NCI-H2171 treated with DMSO at 0.1 percent for 48 hours (cell line): ENCODE results near the gene SOBP.

Experiments
- DNase-seq: peaks from one replicate; lab custom pipeline; 2025; lab: John Stamatoyannopoulos, UW

SOBP gene

GRCh38 chr6:107658920-107659865, 169.3 kb downstream of the SOBP start:
- peak; percentile 50 for DNase-seq

GRCh38 chr6:107660839-107661238, 170.9 kb downstream of the SOBP start:
- no peak for DNase-seq

GRCh38 chr6:107661291-107661690, 171.4 kb downstream of the SOBP start:
- DNase-seq = no peak

- no peak for DNase-seq
These were observed 172.4 kb downstream of the SOBP start for GRCh38 chr6:107662333-107662732.

GRCh38 chr6:107663308-107663707, 173.4 kb downstream of the SOBP start:
- no peak for DNase-seq

- no peak for DNase-seq
These were observed 175.5 kb downstream of the SOBP start for GRCh38 chr6:107665382-107665781.

GRCh38 chr6:107666084-107666980, 176.4 kb downstream of the SOBP start:
- peak; percentile 50 for DNase-seq

GRCh38 chr6:107666981-107667601, 177.2 kb downstream of the SOBP start:
- no peak for DNase-seq

GRCh38 chr6:107667790-107668189, 177.9 kb downstream of the SOBP start:
- peak; percentile 81 for DNase-seq

GRCh38 chr6:107668743-107669474, 179.0 kb downstream of the SOBP start:
- no peak for DNase-seq

GRCh38 chr6:107670792-107671199, 180.9 kb downstream of the SOBP start:
- DNase-seq = no peak

- no peak for DNase-seq
These were observed 183.2 kb downstream of the SOBP start for GRCh38 chr6:107673076-107673494.

- peak; percentile 91 for DNase-seq
These were observed 185.2 kb downstream of the SOBP start for GRCh38 chr6:107674995-107675738.

GRCh38 chr6:107676042-107676441, 186.1 kb downstream of the SOBP start:
- no peak for DNase-seq

GRCh38 chr6:107677399-107677798, 187.5 kb downstream of the SOBP start:
- no peak for DNase-seq

- no peak for DNase-seq
These were observed 189.5 kb downstream of the SOBP start for GRCh38 chr6:107679457-107679856.

GRCh38 chr6:107682721-107683120, 192.8 kb downstream of the SOBP start:
- no peak for DNase-seq

GRCh38 chr6:107683183-107683582, 193.3 kb downstream of the SOBP start:
- DNase-seq = no peak

GRCh38 chr6:107684996-107685395, 195.1 kb downstream of the SOBP start:
- DNase-seq = no peak

- DNase-seq = no peak
These were observed 199.3 kb downstream of the SOBP start for GRCh38 chr6:107689190-107689589.
